Stimulated activated naive CD8-positive, alpha-beta T cell treated with anti-CD3 and anti-CD28 coated beads, Interleukin-15, Interleukin-2, amounts not matched to agents 100 ng/mL and 50 ng/mL, for 24 hours (primary cell): Measurements from ENCODE around the gene KLKB1.

ENCODE experiments used
- H3K27ac Mint-ChIP-seq: one replicate; pipeline ENCODE4 v1.8.0; 2021; ENCODE audit warnings: mild to moderate bottlenecking, mixed read lengths
- H3K27me3 Mint-ChIP-seq: one replicate; pipeline ENCODE4 v1.8.0; 2021; ENCODE audit warnings: mixed read lengths
- H3K36me3 Mint-ChIP-seq: one replicate; pipeline ENCODE4 v1.8.0; 2021; ENCODE audit warnings: low read depth, mixed read lengths
- H3K4me1 Mint-ChIP-seq: one replicate; pipeline ENCODE4 v1.8.0; 2021; ENCODE audit warnings: low read depth, mixed read lengths
- H3K4me3 Mint-ChIP-seq: one replicate; pipeline ENCODE4 v1.8.0; 2021; ENCODE audit warnings: mild to moderate bottlenecking, mixed read lengths
- H3K9me3 Mint-ChIP-seq: one replicate; pipeline ENCODE4 v1.8.0; 2021; ENCODE audit warnings: mixed read lengths

KLKB1 gene

DNA sequence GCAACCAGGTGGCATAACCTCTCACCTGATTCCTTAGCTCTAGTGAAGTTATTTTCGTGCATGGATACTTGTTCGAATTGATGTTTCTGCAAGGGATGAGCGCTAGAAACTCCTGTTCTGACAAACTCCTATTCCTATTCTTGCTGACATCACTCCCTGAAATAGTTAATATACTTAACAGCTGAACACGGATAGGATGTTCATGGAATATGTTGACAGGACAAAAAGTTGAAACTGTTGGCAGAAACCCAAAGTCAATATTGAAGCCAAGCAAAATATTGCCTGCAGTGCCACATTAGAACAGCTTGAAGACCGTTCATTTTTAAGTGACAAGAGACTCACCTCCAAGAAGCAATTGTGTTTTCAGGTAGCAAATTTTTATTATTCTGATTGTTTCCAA is at the start of gene KLKB1:
Gene KLKB1 (plus strand): TSS at position 287 of the 400 bp plus-strand sequence. CDS start 689 bp downstream, outside the sequence.
- Mint-ChIP-seq H3K36me3 (peaks cover 9% of the 10 kb centered on the region), H3K4me1 (no peaks in the 10 kb centered on the region), H3K9me3 (peaks cover 3% of the 10 kb centered on the region)

DNA sequence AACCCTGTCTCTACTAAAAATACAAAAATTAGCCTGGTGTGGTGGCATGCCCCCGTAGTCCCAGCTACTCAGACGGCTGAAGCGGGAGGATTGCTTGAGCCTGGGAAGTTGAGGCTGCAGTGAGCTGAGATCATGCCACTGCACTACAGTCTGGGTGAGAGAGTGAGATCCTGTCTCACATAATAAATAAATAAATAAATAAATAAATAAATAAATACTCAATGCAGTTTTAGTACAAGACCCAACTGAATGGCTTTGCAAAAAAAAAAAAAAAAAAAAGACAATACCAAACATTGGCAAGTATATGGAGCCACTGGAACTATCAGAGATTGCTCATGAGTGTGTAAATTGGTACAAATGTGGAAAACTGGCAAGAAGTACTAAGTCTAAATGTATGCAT is 39.2 kb upstream of the KLKB1 start:
- H3K27me3 Mint-ChIP-seq: peaks cover 14% of the 10 kb centered on the region
- H3K36me3 Mint-ChIP-seq: no peaks in the 10 kb centered on the region
- no peak overlapping the region for H3K27ac Mint-ChIP-seq
- peaks cover 6% of the 10 kb centered on the region for H3K9me3 Mint-ChIP-seq
- no peak overlapping the region for H3K4me3 Mint-ChIP-seq
- H3K4me1 Mint-ChIP-seq: peaks cover 26% of the 10 kb centered on the region

More for the DNA sequence above, at the start of gene KLKB1:
- Mint-ChIP-seq H3K27me3 (no peaks in the 10 kb centered on the region), H3K27ac (no peak within 1 kb of the TSS), H3K4me3 (no peak within 1 kb of the TSS)

DNA sequence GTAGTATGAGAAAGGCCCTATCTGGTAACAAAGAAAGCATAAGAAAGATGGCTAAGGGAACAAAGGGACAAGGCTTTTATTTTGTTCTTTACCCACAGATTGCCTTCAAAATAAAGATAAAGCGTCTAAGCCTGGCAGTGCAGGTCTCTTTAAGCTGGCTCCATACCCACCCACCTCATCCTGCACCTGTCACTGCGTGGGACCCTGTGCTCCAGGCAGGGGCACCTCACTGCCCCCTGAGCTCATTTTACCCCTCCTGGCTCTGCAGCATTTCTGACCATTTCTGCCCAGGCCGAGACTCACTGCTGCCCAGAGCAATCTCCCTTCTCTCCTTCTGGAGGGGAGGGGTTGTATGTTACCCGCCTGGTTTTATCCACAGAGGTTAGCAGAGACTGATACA is 37.7 kb upstream of the KLKB1 start:
- peaks cover 12% of the 10 kb centered on the region for H3K27me3 Mint-ChIP-seq
- H3K4me1 Mint-ChIP-seq: peaks cover 35% of the 10 kb centered on the region
- peaks cover 5% of the 10 kb centered on the region for H3K9me3 Mint-ChIP-seq
- H3K4me3 Mint-ChIP-seq: peak overlapping the region; percentile 88
- H3K36me3 Mint-ChIP-seq: no peaks in the 10 kb centered on the region
- H3K27ac Mint-ChIP-seq: peak overlapping the region; percentile 95

DNA sequence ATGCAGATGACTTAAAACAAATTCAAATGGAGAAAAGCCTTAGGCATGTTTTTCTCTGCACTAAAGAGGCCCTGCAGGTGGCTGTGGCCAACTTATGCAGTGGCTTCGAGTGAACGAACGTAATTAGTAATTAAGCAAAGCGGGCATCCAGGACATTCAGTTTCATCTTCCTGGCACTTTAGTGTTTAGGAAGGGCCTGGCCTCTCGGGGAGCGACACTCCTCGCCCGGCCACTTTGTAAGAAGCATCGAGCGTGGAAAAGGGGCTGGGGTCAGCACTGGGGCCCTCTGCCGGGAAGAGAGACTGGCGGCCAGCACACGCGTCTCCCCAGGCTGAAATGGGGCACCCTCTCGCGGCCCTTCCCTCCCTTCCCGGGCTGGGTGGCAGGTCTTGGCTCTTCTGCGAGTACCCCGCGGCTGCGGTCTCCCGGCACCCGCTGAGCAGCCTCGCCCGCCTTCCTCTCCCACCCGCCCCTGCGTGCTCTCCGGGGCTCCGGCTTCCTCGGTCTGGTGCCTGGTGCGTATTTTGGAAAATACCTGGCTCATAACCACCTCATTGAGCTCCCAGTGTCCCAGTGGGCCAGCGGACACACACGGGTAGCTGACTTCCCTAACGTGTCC is 36.6 kb upstream of the KLKB1 start:
- H3K27me3 Mint-ChIP-seq: peaks cover 3% of the 10 kb centered on the region

DNA sequence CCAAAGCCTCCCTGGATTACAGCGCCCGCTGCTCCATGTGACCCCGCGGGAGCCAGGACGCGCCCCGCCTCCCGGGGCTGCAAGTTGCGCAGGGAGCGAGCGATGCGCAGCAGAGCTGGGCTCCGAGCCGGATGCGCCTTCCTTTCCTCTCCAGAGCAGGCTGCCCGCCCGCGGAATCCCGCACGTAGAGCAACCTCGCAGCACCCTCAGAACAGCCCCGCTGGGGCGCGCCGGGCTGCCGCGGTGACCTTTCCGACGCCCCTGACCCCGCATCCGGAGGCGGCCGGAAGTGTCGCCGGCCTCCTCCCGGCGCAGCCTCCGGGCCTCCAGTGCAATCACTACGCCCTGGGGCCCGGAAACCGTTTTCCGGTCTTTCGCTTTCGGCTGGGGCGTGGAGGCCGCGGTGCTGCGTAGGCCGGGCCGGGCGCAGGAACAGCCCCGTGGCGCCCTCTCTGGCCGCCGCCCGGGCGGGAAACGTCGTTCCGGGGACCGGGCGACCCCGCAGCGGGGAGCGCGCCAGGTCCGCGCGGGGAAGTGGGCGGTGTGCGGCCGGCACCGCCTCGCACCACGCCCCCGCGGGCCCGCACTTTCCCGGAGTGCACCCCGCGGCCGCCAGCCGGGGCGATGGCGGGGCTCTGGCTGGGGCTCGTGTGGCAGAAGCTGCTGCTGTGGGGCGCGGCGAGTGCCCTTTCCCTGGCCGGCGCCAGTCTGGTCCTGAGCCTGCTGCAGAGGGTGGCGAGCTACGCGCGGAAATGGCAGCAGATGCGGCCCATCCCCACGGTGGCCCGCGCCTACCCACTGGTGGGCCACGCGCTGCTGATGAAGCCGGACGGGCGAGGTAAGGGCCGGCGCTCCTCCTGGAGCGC is 35.9 kb upstream of the KLKB1 start, which contains the start of gene CYP4V2:
Gene CYP4V2 (plus strand): TSS at position 368 of the 866 bp plus-strand sequence. CDS start 257 bp downstream, at position 625.
- Mint-ChIP-seq H3K27me3 (no peaks in the 10 kb centered on the region), H3K36me3 (peaks cover 13% of the 10 kb centered on the region), H3K9me3 (no peaks in the 10 kb centered on the region), H3K4me1 (peaks cover 37% of the 10 kb centered on the region), H3K27ac (peak within 1 kb of the TSS; percentile 95), H3K4me3 (peak within 1 kb of the TSS; percentile 95)

More for the DNA sequence above, 36.6 kb upstream of the KLKB1 start:
- peak overlapping the region; percentile 88 for H3K4me3 Mint-ChIP-seq
- H3K9me3 Mint-ChIP-seq: no peaks in the 10 kb centered on the region
- peaks cover 6% of the 10 kb centered on the region for H3K36me3 Mint-ChIP-seq
- peak overlapping the region; percentile 95 for H3K27ac Mint-ChIP-seq
- H3K4me1 Mint-ChIP-seq: peaks cover 35% of the 10 kb centered on the region

DNA sequence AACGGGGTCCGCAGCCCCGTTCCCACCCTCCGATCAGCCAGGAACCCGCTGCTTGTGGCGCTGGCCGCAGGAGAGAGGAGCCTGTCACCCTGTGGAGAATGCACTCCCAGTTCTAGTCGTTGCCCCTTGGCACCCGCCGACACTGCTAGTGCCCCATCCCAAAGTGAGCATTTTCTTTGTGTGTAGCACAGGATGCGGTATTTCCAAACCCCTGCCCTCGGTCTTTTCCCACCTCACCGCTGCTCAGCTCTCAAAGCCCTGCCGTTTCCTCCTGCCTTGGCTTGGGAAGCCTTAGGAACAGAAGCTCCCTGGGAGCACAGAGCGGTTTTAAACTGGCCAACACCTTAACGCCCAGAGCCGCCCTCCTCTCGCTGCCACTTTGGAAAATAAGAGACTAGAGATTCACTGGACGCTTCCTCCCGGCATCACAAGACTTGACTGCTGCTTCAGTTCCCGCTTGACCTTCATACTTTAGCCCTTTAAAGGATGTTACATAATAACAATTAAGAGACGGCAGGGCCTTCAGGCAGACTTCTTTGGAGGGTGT is 35.2 kb upstream of the KLKB1 start:
- Mint-ChIP-seq H3K27me3 (no peaks in the 10 kb centered on the region), H3K9me3 (no peaks in the 10 kb centered on the region), H3K27ac (peak overlapping the region; percentile 89), H3K4me3 (peak overlapping the region; percentile 95), H3K4me1 (peaks cover 41% of the 10 kb centered on the region), H3K36me3 (peaks cover 19% of the 10 kb centered on the region)

DNA sequence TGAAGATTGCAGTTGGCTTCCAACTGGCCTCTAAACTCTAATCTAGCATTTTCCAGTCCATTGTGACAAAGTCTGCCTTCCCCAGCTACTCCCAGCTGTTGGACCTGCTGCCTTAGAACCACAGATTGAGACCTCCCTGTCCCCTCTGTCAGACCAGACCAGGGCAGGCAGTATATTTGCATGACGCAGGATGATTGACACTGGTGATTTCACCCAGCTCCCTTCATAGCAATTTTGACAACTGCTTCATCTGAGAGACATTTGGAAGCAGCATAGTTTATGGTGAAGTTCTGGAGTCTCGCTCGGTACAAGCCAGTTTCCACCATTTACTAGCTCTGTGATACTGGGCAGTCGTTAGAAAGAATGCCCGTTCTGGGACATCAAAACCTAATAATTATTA is 33.5 kb upstream of the KLKB1 start:
- Mint-ChIP-seq H3K4me3 (peak overlapping the region; percentile 95), H3K36me3 (peaks cover 20% of the 10 kb centered on the region), H3K4me1 (peaks cover 43% of the 10 kb centered on the region), H3K27ac (peak overlapping the region; percentile 11), H3K27me3 (no peaks in the 10 kb centered on the region), H3K9me3 (no peaks in the 10 kb centered on the region)

DNA sequence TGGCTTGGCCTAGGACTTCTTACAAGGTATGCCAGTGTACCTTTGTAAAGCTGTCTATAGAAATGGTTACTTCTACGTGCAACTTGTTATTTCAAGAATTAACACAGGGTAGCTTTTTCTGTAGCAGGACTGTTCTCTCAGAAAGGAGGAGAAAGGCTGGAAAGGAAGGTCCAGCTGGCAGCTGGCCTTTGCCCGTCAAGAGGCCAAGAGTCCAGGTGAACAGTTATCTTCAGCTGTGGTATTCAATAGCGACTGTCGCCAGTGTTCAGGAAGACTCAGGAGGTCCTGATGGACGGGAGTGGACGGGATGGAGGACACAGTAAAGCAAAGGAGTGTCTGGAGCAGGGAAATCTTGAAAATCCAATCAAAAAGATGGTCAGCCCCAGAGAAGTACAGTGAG is 31.2 kb upstream of the KLKB1 start:
- no peak overlapping the region for H3K27ac Mint-ChIP-seq

DNA sequence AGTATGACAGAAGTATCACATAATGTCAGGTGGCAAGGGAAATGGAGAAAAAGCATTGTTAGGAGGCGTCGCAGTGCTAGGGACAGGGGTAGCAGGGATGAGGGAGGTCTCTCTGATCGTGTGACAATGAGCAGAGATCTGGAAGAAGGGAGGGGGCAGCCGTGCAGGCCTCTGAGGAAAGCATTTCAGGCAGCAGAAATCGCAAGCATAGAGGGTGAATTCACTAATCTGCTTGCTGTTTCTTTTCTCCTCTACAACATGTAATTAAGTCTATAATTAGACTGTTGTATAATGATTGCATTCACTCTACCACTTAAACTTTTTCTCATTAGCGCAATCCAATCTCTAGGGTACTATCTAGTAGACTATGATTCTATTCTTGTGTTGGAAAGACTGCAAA is 26.8 kb upstream of the KLKB1 start:
- H3K27ac Mint-ChIP-seq: no peak overlapping the region
- no peaks in the 10 kb centered on the region for H3K27me3 Mint-ChIP-seq
- no peaks in the 10 kb centered on the region for H3K9me3 Mint-ChIP-seq
- H3K4me1 Mint-ChIP-seq: peaks cover 18% of the 10 kb centered on the region
- H3K4me3 Mint-ChIP-seq: no peak overlapping the region
- H3K36me3 Mint-ChIP-seq: peaks cover 16% of the 10 kb centered on the region

More for the DNA sequence above, 31.2 kb upstream of the KLKB1 start:
- Mint-ChIP-seq H3K4me1 (peaks cover 27% of the 10 kb centered on the region), H3K27me3 (no peaks in the 10 kb centered on the region), H3K36me3 (peaks cover 20% of the 10 kb centered on the region), H3K4me3 (no peak overlapping the region), H3K9me3 (no peaks in the 10 kb centered on the region)

DNA sequence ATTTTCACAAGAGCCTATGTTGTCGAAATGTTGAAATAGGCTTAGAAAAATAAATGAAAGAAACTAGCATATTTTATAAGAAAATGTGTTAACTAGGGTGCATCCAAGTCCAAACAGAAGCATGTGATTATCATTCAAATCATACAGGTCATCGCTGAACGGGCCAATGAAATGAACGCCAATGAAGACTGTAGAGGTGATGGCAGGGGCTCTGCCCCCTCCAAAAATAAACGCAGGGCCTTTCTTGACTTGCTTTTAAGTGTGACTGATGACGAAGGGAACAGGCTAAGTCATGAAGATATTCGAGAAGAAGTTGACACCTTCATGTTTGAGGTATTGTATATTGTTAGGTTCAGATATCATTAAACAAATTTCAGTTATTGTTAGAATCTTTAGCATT is 26.3 kb upstream of the KLKB1 start:
- Mint-ChIP-seq H3K27ac (no peak overlapping the region), H3K4me3 (no peak overlapping the region), H3K27me3 (no peaks in the 10 kb centered on the region), H3K4me1 (peaks cover 18% of the 10 kb centered on the region), H3K9me3 (no peaks in the 10 kb centered on the region), H3K36me3 (peaks cover 11% of the 10 kb centered on the region)

DNA sequence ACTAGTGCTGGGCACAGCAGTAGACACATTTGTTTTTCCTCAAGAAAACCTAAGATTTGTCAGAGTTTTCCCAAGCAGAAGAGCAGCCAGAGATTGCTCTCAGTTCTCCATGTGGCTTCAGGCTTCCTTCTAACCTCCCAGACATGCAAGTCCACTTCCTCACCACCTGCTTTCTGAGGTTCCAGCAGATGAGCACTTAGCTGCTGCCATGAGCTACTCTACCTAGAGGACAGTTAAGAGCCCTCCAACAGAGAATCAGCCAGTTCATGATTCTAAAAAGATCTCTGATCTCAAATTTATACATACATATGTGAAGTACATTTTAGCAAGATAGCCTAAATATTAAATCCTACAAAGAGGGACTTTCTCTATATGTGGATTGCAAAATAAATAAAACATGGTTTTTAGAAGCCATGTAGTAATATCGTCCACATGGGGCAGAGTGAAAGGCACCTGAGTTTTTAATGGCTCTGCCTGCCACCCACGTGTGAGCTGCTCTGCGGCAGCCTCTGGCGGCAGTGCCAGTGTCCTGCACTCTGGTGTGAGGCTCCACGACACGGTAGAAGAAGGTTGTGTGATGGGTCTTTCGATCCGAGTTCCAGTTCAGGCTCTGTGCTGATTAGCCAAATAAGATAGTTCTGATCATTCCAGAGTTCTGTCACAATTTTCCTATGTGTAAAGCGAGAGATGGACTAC is 25.6 kb upstream of the KLKB1 start:
- H3K4me3 Mint-ChIP-seq: peak overlapping the region; percentile 6
- peaks cover 6% of the 10 kb centered on the region for H3K36me3 Mint-ChIP-seq
- H3K9me3 Mint-ChIP-seq: no peaks in the 10 kb centered on the region
- H3K4me1 Mint-ChIP-seq: peaks cover 15% of the 10 kb centered on the region
- no peaks in the 10 kb centered on the region for H3K27me3 Mint-ChIP-seq
- peak overlapping the region; percentile 20 for H3K27ac Mint-ChIP-seq

DNA sequence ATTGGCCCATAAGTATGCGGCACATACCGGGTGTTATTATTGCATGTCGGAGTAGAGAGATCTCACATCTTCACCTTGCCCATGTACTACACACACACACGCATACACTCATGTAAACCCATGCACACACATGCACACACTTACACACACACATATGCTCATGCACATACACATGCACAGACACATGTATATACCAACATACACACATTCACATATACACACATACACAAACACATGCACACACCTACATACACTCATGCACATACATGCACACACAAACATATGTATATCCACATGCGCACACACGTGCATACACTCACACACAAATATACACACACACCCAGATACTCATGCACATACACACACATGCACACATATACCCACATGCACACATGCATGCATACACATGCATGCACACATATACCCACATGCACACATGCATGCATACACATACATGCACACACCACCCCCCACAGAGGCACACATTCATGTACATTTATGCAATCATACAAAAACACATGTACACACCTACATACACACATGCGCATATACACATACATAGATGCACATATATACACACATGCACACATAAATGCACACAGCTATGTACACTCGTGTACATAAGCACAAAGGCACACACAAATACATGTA is 24.7 kb upstream of the KLKB1 start:
- H3K27ac Mint-ChIP-seq: no peak overlapping the region
- no peaks in the 10 kb centered on the region for H3K9me3 Mint-ChIP-seq
- H3K27me3 Mint-ChIP-seq: no peaks in the 10 kb centered on the region
- no peak overlapping the region for H3K4me3 Mint-ChIP-seq
- no peaks in the 10 kb centered on the region for H3K36me3 Mint-ChIP-seq
- peaks cover 10% of the 10 kb centered on the region for H3K4me1 Mint-ChIP-seq

DNA sequence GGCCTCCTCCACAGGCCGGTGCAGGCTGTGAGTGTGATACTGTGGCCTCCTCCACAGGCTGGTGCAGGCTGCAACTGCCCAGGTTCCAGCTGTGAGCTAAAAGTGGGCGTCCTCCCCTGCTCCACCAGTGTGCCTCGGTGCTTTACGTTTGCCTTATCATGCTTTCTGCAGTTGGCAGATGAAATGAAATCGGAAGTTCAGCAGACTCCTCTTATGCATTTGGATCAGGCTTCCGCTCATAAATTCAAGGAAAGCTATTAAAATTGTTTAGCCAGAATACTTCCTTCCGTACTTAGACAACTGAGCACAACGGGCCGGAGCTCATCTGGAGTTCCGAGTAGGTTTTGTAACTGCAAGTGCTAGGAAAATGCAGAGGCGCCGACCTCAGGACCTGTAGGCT is 23.9 kb upstream of the KLKB1 start:
- no peak overlapping the region for H3K4me3 Mint-ChIP-seq
- H3K9me3 Mint-ChIP-seq: no peaks in the 10 kb centered on the region
- H3K36me3 Mint-ChIP-seq: no peaks in the 10 kb centered on the region
- no peaks in the 10 kb centered on the region for H3K27me3 Mint-ChIP-seq
- H3K4me1 Mint-ChIP-seq: peaks cover 10% of the 10 kb centered on the region
- H3K27ac Mint-ChIP-seq: no peak overlapping the region

DNA sequence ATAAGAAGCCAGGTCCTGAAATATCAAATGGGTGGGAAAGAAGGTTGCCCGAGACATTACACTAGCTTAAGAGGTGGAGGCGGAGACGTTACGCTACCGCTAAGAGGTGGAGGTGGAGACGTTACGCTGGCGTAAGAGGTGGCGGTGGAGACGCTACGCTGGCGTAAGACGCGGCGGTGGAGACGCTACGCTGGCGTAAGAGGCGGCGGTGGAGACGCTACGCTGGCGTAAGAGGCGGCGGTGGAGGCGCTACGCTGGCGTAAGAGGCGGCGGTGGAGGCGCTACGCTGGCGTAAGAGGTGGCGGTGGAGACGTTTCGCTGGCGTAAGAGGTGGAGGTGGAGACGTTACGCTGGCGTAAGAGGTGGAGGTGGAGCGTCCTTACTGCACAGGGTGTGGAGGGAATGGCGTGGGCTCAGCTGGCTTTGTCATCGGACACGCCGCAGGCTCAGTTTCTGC is 23.2 kb upstream of the KLKB1 start:
- H3K36me3 Mint-ChIP-seq: peaks cover 7% of the 10 kb centered on the region
- no peaks in the 10 kb centered on the region for H3K9me3 Mint-ChIP-seq
- no peaks in the 10 kb centered on the region for H3K27me3 Mint-ChIP-seq
- no peak overlapping the region for H3K4me3 Mint-ChIP-seq
- peaks cover 10% of the 10 kb centered on the region for H3K4me1 Mint-ChIP-seq
- H3K27ac Mint-ChIP-seq: no peak overlapping the region
